Measurements from ENCODE around the gene SNX20.

DNA sequence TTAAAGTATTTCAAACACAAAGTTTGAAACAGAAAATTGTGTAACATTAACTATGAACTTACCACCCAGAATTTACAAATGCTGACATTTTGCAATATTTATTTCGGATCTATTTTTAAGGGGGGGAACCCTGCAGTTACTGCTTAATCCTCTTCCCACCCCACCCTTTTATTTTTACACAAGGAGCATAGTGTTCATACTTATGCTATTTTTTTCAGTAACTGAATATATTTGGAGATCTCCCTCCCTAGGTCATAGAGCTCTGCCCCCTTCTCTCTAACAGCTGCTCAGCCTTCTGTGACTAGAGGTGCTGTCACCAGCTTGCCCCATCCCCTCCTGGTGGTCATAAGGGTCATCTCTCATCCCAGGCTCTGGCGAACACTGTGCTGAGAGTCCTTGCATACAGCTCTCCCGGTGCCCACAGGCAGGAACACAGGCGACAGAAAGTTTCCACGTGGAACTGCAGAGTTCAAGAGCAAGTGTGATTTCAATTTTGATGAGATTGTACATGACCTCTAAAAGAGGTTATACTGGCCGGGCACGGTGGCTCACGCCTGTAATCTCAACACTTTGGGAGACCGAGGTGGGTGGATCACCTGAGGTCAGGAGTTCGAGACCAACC lies 44.2 kb downstream of the SNX20 start:
- TF ChIP-seq, protein P1, sequence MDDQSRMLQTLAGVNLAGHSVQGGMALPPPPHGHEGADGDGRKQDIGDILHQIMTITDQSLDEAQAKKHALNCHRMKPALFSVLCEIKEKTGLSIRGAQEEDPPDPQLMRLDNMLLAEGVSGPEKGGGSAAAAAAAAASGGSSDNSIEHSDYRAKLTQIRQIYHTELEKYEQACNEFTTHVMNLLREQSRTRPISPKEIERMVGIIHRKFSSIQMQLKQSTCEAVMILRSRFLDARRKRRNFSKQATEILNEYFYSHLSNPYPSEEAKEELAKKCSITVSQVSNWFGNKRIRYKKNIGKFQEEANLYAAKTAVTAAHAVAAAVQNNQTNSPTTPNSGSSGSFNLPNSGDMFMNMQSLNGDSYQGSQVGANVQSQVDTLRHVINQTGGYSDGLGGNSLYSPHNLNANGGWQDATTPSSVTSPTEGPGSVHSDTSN (IDR thresholded peaks at IDR 0.05; ENCODE audit: insufficient replicate concordance, low read depth, low read length), result no peak
- TF ChIP-seq STAT1 (conservative IDR thresholded peaks at IDR 0.05), result no peak
- no peak for TF ChIP-seq POLR2AphosphoS5 (IDR thresholded peaks at IDR 0.05; ENCODE audit: low read length)
- TF ChIP-seq NR2C2 (IDR thresholded peaks at IDR 0.05; ENCODE audit: borderline replicate concordance, control insufficient read depth, insufficient read length, low read depth), result no peak
- TF ChIP-seq GABPA (IDR thresholded peaks at IDR 0.05; ENCODE audit: low read depth), result no peak

Measured in GM12878 (cell line).